ENCODE measurements around the gene SYNDIG1.

SYNDIG1 gene

GRCh38 chr20:24477831-24478547 lies 8.6 kb downstream of the SYNDIG1 start:
- in situ Hi-C loops (cut with HindIII; ENCODE audit: low sequenced_read_pairs), result no loop called here
- H3K4me3 ChIP-seq (ENCODE audit: low read depth, low read length), result no peak overlapping the region
- TF ChIP-seq CTCF (IDR thresholded peaks at IDR 0.05; ENCODE audit: low read depth, low read length, missing control alignments), result no peak

GRCh38 chr20:24478584-24478983 lies 9.2 kb downstream of the SYNDIG1 start:
- H3K4me3 ChIP-seq (ENCODE audit: low read depth, low read length), result no peak overlapping the region
- in situ Hi-C loops (cut with HindIII; ENCODE audit: low sequenced_read_pairs), result no loop called here
- no peak for TF ChIP-seq CTCF (IDR thresholded peaks at IDR 0.05; ENCODE audit: low read depth, low read length, missing control alignments)
- DNase-seq (ENCODE audit: low read depth), result no peak

More at GRCh38 chr20:24477831-24478547, 8.6 kb downstream of the SYNDIG1 start:
- DNase-seq (ENCODE audit: low read depth), result no peak

- DNase-seq (ENCODE audit: low read depth), result no peak
- no peak overlapping the region for H3K4me3 ChIP-seq (ENCODE audit: low read depth, low read length)
- in situ Hi-C loops (cut with HindIII; ENCODE audit: low sequenced_read_pairs), result no loop called here
- no peak for TF ChIP-seq CTCF (IDR thresholded peaks at IDR 0.05; ENCODE audit: low read depth, low read length, missing control alignments)
These were observed 9.7 kb downstream of the SYNDIG1 start for GRCh38 chr20:24479106-24479505.

- in situ Hi-C loops (cut with HindIII; ENCODE audit: low sequenced_read_pairs), result no loop called here
- TF ChIP-seq CTCF (IDR thresholded peaks at IDR 0.05; ENCODE audit: low read depth, low read length, missing control alignments), result no peak
- H3K4me3 ChIP-seq (ENCODE audit: low read depth, low read length), result no peak overlapping the region
- no peak for DNase-seq (ENCODE audit: low read depth)
These were observed 10.2 kb downstream of the SYNDIG1 start for GRCh38 chr20:24479595-24479994.

- TF ChIP-seq CTCF (IDR thresholded peaks at IDR 0.05; ENCODE audit: low read depth, low read length, missing control alignments), result no peak
- in situ Hi-C loops (cut with HindIII; ENCODE audit: low sequenced_read_pairs), result no loop called here
- no peak for DNase-seq (ENCODE audit: low read depth)
- H3K4me3 ChIP-seq (ENCODE audit: low read depth, low read length), result no peak overlapping the region
These were observed 11.1 kb downstream of the SYNDIG1 start for GRCh38 chr20:24480509-24480908.

GRCh38 chr20:24481173-24481572 lies 11.7 kb downstream of the SYNDIG1 start:
- no peak for TF ChIP-seq CTCF (IDR thresholded peaks at IDR 0.05; ENCODE audit: low read depth, low read length, missing control alignments)
- H3K4me3 ChIP-seq (ENCODE audit: low read depth, low read length), result no peak overlapping the region
- in situ Hi-C loops (cut with HindIII; ENCODE audit: low sequenced_read_pairs), result no loop called here
- DNase-seq (ENCODE audit: low read depth), result no peak

All from astrocyte of the cerebellum (primary cell).